Esophagus squamous epithelium (tissue), 4 donors: ENCODE data around the gene PSPN.

ENCODE experiments used
- POLR2A ChIP-seq, 4 donors: fragments of 450-650 bp; IDR thresholded peaks; one replicate each; pipeline ENCODE4 v1.6.1; 2017; ENCODE audit warnings: antibody characterized with exemption in 4 of 4, mild to moderate bottlenecking in 4 of 4, moderate library complexity in 3 of 4
- TF ChIP-seq, protein P1 (sequence below), 6 experiments: fragments of 450-650 bp in 4 of 6; fragments of 200-600 bp in 2 of 6; sonication (generic) in 2 of 6; IDR thresholded peaks; one replicate each; pipeline ENCODE4 v1.5.1; 2016 to 2019; ENCODE audit warnings: antibody characterized with exemption in 6 of 6, mild to moderate bottlenecking in 4 of 6, moderate library complexity in 4 of 6

GRCh38 chr19:6424939-6425731 is 49.4 kb upstream of the PSPN start:
- TF ChIP-seq, protein P1, sequence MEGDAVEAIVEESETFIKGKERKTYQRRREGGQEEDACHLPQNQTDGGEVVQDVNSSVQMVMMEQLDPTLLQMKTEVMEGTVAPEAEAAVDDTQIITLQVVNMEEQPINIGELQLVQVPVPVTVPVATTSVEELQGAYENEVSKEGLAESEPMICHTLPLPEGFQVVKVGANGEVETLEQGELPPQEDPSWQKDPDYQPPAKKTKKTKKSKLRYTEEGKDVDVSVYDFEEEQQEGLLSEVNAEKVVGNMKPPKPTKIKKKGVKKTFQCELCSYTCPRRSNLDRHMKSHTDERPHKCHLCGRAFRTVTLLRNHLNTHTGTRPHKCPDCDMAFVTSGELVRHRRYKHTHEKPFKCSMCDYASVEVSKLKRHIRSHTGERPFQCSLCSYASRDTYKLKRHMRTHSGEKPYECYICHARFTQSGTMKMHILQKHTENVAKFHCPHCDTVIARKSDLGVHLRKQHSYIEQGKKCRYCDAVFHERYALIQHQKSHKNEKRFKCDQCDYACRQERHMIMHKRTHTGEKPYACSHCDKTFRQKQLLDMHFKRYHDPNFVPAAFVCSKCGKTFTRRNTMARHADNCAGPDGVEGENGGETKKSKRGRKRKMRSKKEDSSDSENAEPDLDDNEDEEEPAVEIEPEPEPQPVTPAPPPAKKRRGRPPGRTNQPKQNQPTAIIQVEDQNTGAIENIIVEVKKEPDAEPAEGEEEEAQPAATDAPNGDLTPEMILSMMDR (IDR thresholded peaks at IDR 0.05): no peak
- TF ChIP-seq POLR2A (IDR thresholded peaks at IDR 0.05): no peak
